Hindlimb muscle (tissue), 1 donor: Measurements from ENCODE around the gene EPHA4. TPM values are rescaled to one million over a fixed set of nuclear protein-coding genes. Genes with fewer than 3 reads are reported as not detected.
A peak's percentile ranks its signal among the peaks of the same experiment; 100 is the strongest.

Experiments
- DNase-seq: peaks from one replicate; pipeline ENCODE4 v3.0.0-alpha.2; 2013
- polyA plus RNA-seq: library from polyadenylated mRNA; unstranded; fragments of 120-200 nt; gene quantifications from one replicate; pipeline ENCODE4 v1.2.1, GENCODE V29; 2013; ENCODE audit not compliant: insufficient read length

The EPHA4 gene
- polyA plus RNA-seq, 1 donor: 12.2 TPM

- no peak for DNase-seq
These were observed 69.7 kb downstream of the EPHA4 start for GRCh38 chr2:221502270-221503010.

- DNase-seq: no peak
These were observed 70.2 kb downstream of the EPHA4 start for GRCh38 chr2:221501883-221502269.

- no peak for DNase-seq
These were observed 70.8 kb downstream of the EPHA4 start for GRCh38 chr2:221501210-221501882.

- no peak for DNase-seq
These were observed 71.4 kb downstream of the EPHA4 start for GRCh38 chr2:221500501-221501209.

- DNase-seq: no peak
These were observed 76.4 kb downstream of the EPHA4 start for GRCh38 chr2:221495731-221496130.

- DNase-seq: no peak
These were observed 77.5 kb downstream of the EPHA4 start for GRCh38 chr2:221494556-221494955.

- DNase-seq: no peak
These were observed 78.7 kb downstream of the EPHA4 start for GRCh38 chr2:221493391-221493790.

GRCh38 chr2:221492636-221493035 is 79.5 kb downstream of the EPHA4 start:
- DNase-seq: no peak

GRCh38 chr2:221490506-221491060 is 81.5 kb downstream of the EPHA4 start:
- DNase-seq: no peak

- no peak for DNase-seq
These were observed 83.8 kb downstream of the EPHA4 start for GRCh38 chr2:221488136-221488807.

GRCh38 chr2:221486106-221486505 is 86.0 kb downstream of the EPHA4 start:
- DNase-seq: no peak

- no peak for DNase-seq
These were observed 86.6 kb downstream of the EPHA4 start for GRCh38 chr2:221485503-221485870.

- DNase-seq: no peak
These were observed 87.2 kb downstream of the EPHA4 start for GRCh38 chr2:221484761-221485502.

GRCh38 chr2:221482666-221483455 is 89.2 kb downstream of the EPHA4 start:
- DNase-seq: no peak

GRCh38 chr2:221480821-221481220 is 91.3 kb downstream of the EPHA4 start:
- DNase-seq: no peak

GRCh38 chr2:221480163-221480562 is 91.9 kb downstream of the EPHA4 start:
- DNase-seq: peak; percentile 80

GRCh38 chr2:221478485-221478863 is 93.6 kb downstream of the EPHA4 start:
- DNase-seq: no peak

- DNase-seq: no peak
These were observed 94.2 kb downstream of the EPHA4 start for GRCh38 chr2:221477714-221478484.

- no peak for DNase-seq
These were observed 95.9 kb downstream of the EPHA4 start for GRCh38 chr2:221476195-221476594.

GRCh38 chr2:221473451-221473850 is 98.7 kb downstream of the EPHA4 start:
- no peak for DNase-seq
